SH-SY5Y (cell line): ENCODE measurements around the gene PRICKLE4.

ENCODE experiments used
- GATA2 ChIP-seq: IDR thresholded peaks from 2 replicates; pipeline ENCODE4 v1.6.1; 2011; ENCODE audit warnings: mild to moderate bottlenecking, low read depth, low read length
- GATA3 ChIP-seq: IDR thresholded peaks from 2 replicates; pipeline ENCODE4 v1.6.1; 2011; ENCODE audit warnings: low read depth, mild to moderate bottlenecking, low read length, moderate library complexity

GRCh38 chr6:41769376-41769775 is 11.2 kb upstream of the PRICKLE4 start:
- TF ChIP-seq GATA3 = no peak
- TF ChIP-seq GATA2 = no peak
